Coronary artery (tissue), 2 donors: ENCODE data around the gene CRELD1.

ENCODE experiments used
- DNase-seq: peaks from one replicate; pipeline ENCODE4 v3.0.0-alpha.2; 2017; ENCODE audit warnings: low spot score
- H3K27ac ChIP-seq, 2 donors: fragments of 200-600 bp; sonication (generic); one replicate each; pipeline ENCODE4 v1.5.1; 2016 to 2019
- H3K4me3 ChIP-seq: fragments of 200-600 bp; sonication (generic); 2 replicates; pipeline ENCODE4 v1.5.1; 2016; ENCODE audit warnings: mild to moderate bottlenecking, moderate library complexity
- CTCF ChIP-seq: fragments of 200-600 bp; sonication (generic); IDR thresholded peaks from one replicate; pipeline ENCODE4 v1.5.1; 2019; ENCODE audit warnings: antibody characterized with exemption

Gene CRELD1

GRCh38 chr3:9933561-9934234 is at the start of gene CRELD1:
Gene CRELD1 (plus strand): TSS chr3:9933834. CDS start chr3:9934439, 605 bp downstream.
- no peak for TF ChIP-seq CTCF
- DNase-seq, result peak; percentile 98

GRCh38 chr3:9884555-9885165 is 49.0 kb upstream of the CRELD1 start:
- H3K27ac ChIP-seq, result no peak overlapping the region
- DNase-seq, result no peak
- TF ChIP-seq CTCF, result no peak

More at GRCh38 chr3:9933561-9934234, at the start of gene CRELD1:
- Histone ChIP-seq H3K27ac (peak within 1 kb of the TSS; percentile 94 to 97), H3K4me3 (peak within 1 kb of the TSS; percentile 78)

GRCh38 chr3:9886328-9886727 is 47.3 kb upstream of the CRELD1 start:
- DNase-seq, result no peak
- Histone ChIP-seq H3K27ac (no peak overlapping the region), H3K4me3 (no peak overlapping the region)
- no peak for TF ChIP-seq CTCF

More at GRCh38 chr3:9884555-9885165, 49.0 kb upstream of the CRELD1 start:
- no peak overlapping the region for H3K4me3 ChIP-seq

- no peak for TF ChIP-seq CTCF
- no peak for DNase-seq
- Histone ChIP-seq H3K27ac (no peak overlapping the region), H3K4me3 (no peak overlapping the region)
These were observed 46.2 kb upstream of the CRELD1 start for GRCh38 chr3:9887480-9887879.

- no peak overlapping the region for H3K4me3 ChIP-seq
- no peak for DNase-seq
- H3K27ac ChIP-seq, result no peak overlapping the region
- no peak for TF ChIP-seq CTCF
These were observed 45.1 kb upstream of the CRELD1 start for GRCh38 chr3:9888540-9888939.

- Histone ChIP-seq H3K27ac (no peak overlapping the region), H3K4me3 (no peak overlapping the region)
- DNase-seq, result no peak
- no peak for TF ChIP-seq CTCF
These were observed 44.2 kb upstream of the CRELD1 start for GRCh38 chr3:9889405-9889804.
